Cardiac muscle cell (in vitro differentiated cells and primary cell): ENCODE data around the gene DZIP1. TPM values are rescaled to one million over a fixed set of nuclear protein-coding genes. Genes with fewer than 3 reads are reported as not detected.
A peak's percentile ranks its signal among the peaks of the same experiment; 100 is the strongest.
"Not testable (repeated sequence)": the region's sequence is repeated elsewhere in the genome, so short reads cannot be mapped to it uniquely, and the experiment has no call there.

ENCODE experiments used
- DNase-seq, 2 donors: peaks; one replicate each; pipeline versions ENCODE4 v3.0.0 to v3.0.0-alpha.2; 2010 to 2017; ENCODE audit warnings: low read depth in 1 of 2, low spot score in 1 of 2
- H3K27ac ChIP-seq: fragments of 200-600 bp; sonication (generic); 2 replicates; pipeline ENCODE4 v1.5.1; 2016
- H3K27me3 ChIP-seq: fragments of 200-600 bp; sonication (generic); 2 replicates; pipeline ENCODE4 v1.6.0; 2016; ENCODE audit warnings: control low read depth
- H3K36me3 ChIP-seq: fragments of 200-600 bp; sonication (generic); 2 replicates; pipeline ENCODE4 v1.5.1; 2016; ENCODE audit warnings: control low read depth
- H3K4me1 ChIP-seq: fragments of 200-600 bp; sonication (generic); 2 replicates; pipeline ENCODE4 v1.8.1; 2017; ENCODE audit warnings: low read depth, mild to moderate bottlenecking, mixed run types
- H3K4me3 ChIP-seq: fragments of 200-600 bp; sonication (generic); 2 replicates; pipeline ENCODE4 v1.5.1; 2016; ENCODE audit warnings: mild to moderate bottlenecking
- H3K9me3 ChIP-seq: fragments of 200-600 bp; sonication (generic); 2 replicates; pipeline ENCODE4 v1.5.1; 2017; ENCODE audit warnings: low read depth, mild to moderate bottlenecking, control low read depth
- polyA plus RNA-seq: library from polyadenylated mRNA; unstranded; fragments of >200 nt; fragmentation: Nextera tagmentation; extraction: Ambion mirVana; gene quantifications from 2 replicates; pipeline ENCODE4 v1.2.1, GENCODE V29; 2016
- total RNA-seq: library from RNA; depleted of rRNA; stranded (reverse); fragments of >200 nt; gene quantifications from 2 replicates; pipeline ENCODE4 v1.2.3, GENCODE V29; 2016
- TF ChIP-seq, protein P1 (sequence below): IDR thresholded peaks from 2 replicates; pipeline ENCODE4 v1.5.1; 2012; ENCODE audit warnings: low read depth, mild to moderate bottlenecking, low read length

DZIP1 gene
- total and polyA plus RNA-seq, 2 experiments from 2014 or later: 6.4 to 47.2 TPM

DNA sequence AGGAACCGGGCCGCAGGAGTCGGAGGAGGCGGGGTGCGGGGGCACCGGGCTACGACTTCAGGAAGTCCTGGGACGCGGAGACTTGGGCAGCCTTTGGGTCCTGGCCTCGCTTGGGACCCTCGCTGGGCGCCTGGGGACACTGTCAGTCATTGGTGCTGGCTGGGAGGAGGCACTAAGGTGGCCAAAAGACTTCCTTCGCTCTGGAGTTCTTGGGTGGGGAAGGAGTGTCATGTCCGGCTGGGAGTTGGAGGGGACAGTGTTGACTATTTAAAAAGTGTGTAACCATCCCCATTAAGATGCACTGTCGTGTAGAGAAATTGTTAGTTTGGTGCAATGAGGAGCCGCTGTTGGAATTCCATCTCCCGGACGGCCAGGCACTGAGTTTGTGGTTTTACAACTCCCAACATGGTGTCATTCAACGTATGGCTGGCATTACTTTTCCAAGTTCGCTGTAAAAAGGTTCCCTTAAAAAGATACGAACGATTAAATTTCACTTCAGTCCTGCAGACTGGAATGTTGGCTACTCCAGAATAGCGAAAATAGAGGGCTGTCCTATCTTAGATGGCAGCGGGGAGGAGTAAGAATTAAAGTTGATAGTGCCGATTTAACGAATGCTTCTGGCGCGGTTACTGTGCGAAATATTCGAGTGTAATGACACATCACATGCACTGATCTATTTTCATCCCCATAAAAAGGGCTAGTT lies 33.2 kb upstream of the DZIP1 start:
- H3K27ac ChIP-seq: peak overlapping the region; percentile 94
- DNase-seq: peak; percentile 14 to 45

DNA sequence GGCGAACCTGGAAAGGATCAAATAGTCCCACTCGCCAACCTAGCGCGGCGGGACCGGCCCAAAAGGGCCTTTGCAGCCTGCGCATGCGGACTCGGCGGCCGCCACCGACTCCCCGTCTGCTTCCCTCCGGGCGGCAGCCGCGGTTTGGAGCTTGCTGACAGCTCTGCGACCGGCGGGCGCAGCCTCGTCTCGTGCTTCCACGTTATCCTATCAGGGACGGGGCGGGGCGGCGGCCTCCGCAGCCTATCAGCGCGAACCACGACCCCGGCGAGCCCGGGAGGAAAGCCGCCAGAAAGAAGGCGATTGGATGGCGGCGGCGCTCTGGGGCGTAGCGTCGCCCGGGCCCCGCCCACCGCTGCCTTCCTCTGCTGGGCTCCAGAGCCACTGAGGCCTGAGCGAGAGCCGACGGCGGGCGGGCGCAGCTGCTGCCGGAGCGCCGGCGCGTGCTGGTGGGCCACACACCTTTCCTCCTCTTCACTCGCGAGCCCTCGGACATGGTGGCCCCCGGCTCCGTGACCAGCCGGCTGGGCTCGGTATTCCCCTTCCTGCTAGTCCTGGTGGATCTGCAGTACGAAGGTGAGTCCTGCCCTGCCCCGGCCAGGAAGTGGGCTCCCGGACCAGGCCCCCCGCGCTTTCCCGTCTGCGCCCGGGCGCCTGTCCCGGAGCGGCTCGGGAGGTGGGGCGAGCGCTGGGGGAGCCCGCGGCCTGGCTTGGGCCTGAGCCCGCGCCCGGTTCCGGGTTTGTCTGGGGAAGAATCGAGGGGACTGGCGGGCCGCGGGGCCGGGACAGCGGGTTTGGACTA lies 32.5 kb upstream of the DZIP1 start, which contains the start of gene DNAJC3:
TSS of gene DNAJC3 (plus strand) at position 378 of the 802 bp plus-strand sequence. CDS start at position 495, 117 bp downstream.
- TF ChIP-seq, protein P1, sequence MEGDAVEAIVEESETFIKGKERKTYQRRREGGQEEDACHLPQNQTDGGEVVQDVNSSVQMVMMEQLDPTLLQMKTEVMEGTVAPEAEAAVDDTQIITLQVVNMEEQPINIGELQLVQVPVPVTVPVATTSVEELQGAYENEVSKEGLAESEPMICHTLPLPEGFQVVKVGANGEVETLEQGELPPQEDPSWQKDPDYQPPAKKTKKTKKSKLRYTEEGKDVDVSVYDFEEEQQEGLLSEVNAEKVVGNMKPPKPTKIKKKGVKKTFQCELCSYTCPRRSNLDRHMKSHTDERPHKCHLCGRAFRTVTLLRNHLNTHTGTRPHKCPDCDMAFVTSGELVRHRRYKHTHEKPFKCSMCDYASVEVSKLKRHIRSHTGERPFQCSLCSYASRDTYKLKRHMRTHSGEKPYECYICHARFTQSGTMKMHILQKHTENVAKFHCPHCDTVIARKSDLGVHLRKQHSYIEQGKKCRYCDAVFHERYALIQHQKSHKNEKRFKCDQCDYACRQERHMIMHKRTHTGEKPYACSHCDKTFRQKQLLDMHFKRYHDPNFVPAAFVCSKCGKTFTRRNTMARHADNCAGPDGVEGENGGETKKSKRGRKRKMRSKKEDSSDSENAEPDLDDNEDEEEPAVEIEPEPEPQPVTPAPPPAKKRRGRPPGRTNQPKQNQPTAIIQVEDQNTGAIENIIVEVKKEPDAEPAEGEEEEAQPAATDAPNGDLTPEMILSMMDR: no peak
- no peaks in the 10 kb centered on the region for H3K27me3 ChIP-seq

More for the DNA sequence above, 33.2 kb upstream of the DZIP1 start:
- TF ChIP-seq, protein P1: no peak
- H3K9me3 ChIP-seq: no peaks in the 10 kb centered on the region
- peak overlapping the region; percentile 83 for H3K4me3 ChIP-seq
- H3K27me3 ChIP-seq: no peaks in the 10 kb centered on the region
- peaks cover 25% of the 10 kb centered on the region for H3K4me1 ChIP-seq
- H3K36me3 ChIP-seq: no peaks in the 10 kb centered on the region

DNA sequence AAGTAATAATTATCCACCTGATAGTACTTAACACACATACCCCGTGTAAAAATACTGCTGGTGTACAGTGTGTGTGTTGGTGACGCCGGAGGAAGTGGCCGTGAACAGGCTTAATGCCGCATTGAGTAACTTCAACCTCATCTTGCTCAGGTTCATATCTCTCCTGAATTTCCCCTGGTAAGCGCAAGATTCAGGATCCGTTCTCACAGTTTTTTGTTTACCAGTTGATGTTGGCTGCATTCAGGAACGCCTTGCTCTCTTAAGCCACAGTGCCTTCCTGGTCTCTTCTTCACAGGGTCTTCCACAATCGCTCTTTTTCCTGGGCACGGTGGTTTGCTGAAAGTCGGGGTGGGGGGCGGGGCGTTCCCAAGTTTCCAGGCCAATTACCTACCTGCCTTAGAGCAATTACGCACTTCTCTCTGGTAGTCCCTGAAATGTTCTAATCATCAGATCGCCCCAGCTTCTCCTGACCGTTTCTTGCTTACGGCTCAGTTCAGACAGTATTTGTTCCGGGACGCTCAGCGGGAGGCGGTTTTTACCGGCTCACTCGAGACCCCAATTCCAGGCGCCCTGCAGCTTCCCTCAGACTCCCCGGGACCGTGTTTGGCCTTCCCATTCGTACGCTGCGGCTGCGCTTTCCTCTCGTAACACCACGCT lies 31.7 kb upstream of the DZIP1 start:
- peak in 1 of 2 donors; percentile 53 for DNase-seq
- TF ChIP-seq, protein P1: no peak
- no peaks in the 10 kb centered on the region for H3K36me3 ChIP-seq
- peak overlapping the region; percentile 94 for H3K27ac ChIP-seq
- peaks cover 25% of the 10 kb centered on the region for H3K4me1 ChIP-seq
- no peaks in the 10 kb centered on the region for H3K27me3 ChIP-seq
- H3K9me3 ChIP-seq: no peaks in the 10 kb centered on the region
- H3K4me3 ChIP-seq: peak overlapping the region; percentile 50

More for the DNA sequence above, 32.5 kb upstream of the DZIP1 start, which contains the start of gene DNAJC3:
- Histone ChIP-seq H3K9me3 (no peaks in the 10 kb centered on the region), H3K27ac (peak within 1 kb of the TSS; percentile 94), H3K4me3 (peak within 1 kb of the TSS; percentile 83), H3K4me1 (peaks cover 25% of the 10 kb centered on the region), H3K36me3 (no peaks in the 10 kb centered on the region)
- DNase-seq: peak; percentile 99

DNA sequence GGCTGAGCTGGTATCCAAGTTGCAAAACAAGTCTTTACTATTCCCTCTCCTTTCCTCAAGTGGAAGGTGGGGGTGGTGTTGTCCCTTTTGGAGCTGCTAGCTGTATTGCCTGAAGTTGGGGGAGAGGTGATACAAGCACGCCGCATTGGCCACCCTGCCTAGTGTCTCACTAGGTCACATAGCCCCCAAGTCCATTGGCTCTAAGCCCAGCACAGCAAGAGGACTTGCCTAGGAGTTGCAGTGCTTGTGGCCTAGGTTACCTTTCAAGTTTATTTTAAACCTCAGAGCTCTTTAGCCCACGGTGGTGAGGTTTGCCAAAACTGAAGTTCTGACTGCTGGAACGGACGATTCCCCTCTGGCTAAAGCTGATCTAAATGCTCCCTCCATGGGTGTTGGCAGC lies 27.1 kb upstream of the DZIP1 start:
- Histone ChIP-seq H3K9me3 (no peaks in the 10 kb centered on the region), H3K27ac (no peak overlapping the region)
- DNase-seq: no peak

DNA sequence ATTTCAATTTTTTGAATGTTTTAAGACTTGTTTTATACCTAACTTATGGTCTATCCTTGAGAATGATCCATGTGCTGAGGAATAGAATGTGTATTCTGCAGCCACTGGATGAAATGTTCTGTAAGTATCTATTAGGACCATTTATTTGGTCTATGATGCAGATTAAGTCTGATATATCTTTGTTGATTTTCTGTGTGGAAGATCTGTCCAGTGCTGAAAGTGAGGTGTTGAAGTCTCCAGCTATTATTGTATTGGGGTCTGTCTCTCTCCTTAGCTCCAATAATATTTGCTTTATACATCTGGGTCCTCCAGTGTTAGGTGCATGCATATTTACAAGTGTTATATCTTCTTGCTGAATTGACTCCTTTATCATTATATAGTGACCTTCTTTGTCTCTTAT lies 22.7 kb upstream of the DZIP1 start:
- H3K9me3 ChIP-seq, H3K27me3 ChIP-seq, H3K27ac ChIP-seq, H3K36me3 ChIP-seq, H3K4me3 ChIP-seq, H3K4me1 ChIP-seq, DNase-seq: not testable (repeated sequence)

More for the DNA sequence above, 27.1 kb upstream of the DZIP1 start:
- no peak overlapping the region for H3K4me3 ChIP-seq
- peaks cover 9% of the 10 kb centered on the region for H3K4me1 ChIP-seq
- no peaks in the 10 kb centered on the region for H3K27me3 ChIP-seq
- no peaks in the 10 kb centered on the region for H3K36me3 ChIP-seq
- TF ChIP-seq, protein P1: no peak
